Activated CD4-positive, CD25-positive, alpha-beta regulatory T cell treated with anti-CD3 and anti-CD28 coated beads, Interleukin-2, amount 50 U/mL, for 16 hours (primary cell): Measurements from ENCODE around the gene TRANK1.

Experiments used
- DNase-seq: peaks from one replicate; pipeline ENCODE4 v3.0.0-alpha.2; 2020; ENCODE audit warnings: low read depth, low spot score

TRANK1 gene

GRCh38 chr3:36850743-36851142, 94.1 kb downstream of the TRANK1 start:
- DNase-seq, result no peak

- DNase-seq, result no peak
These were observed 98.4 kb downstream of the TRANK1 start for GRCh38 chr3:36846406-36846805.

DNA sequence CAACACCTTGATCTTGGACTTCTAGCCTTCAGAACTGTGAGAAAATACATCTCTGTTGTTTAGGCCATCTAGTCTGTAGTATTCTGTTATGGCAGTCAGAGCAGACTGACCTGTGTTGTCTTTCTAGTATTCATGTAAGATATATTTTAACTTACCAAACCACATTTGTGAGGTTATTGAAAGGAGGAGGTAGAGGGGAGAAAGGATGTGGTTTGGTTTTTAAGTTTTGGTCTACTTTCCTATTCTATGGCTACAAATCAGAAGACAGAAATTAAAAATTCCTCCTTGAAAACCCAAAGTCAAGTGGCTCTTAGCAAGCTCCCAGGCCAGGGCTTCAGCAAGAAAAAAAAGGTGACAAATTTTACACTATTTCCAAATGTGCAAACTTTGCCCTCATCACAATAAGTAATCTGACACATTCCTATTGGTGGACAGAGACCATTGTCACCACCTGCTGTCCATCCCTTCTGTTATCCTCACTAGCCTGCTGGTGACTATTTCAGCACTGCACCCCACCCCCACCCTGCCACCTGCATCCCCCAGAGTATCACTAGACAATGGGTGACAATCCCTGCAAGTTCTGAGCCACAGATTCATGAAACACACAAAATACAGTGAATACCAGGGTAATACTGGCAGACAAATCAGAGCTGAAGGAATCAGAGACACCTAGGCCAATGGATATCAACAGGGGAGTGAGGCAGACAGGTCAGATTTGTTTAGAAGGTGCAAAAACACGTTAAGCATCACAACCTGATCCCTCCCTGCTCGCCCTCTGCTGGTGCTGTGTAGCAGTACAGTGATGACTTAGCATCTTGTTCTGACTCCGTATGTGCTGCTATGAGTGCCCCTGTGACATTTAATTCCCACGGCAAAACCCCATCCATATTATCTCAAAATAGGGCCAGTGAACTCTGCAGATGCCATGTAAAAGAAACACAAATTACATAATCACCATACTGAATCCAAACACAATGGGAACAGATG, 101.5 kb downstream of the TRANK1 start:
- peak; percentile 7 for DNase-seq

GRCh38 chr3:36842275-36842674, 102.6 kb downstream of the TRANK1 start:
- DNase-seq, result no peak

GRCh38 chr3:36840453-36840921, 104.4 kb downstream of the TRANK1 start:
- DNase-seq, result no peak

GRCh38 chr3:36837089-36837488, 107.8 kb downstream of the TRANK1 start:
- no peak for DNase-seq

DNA sequence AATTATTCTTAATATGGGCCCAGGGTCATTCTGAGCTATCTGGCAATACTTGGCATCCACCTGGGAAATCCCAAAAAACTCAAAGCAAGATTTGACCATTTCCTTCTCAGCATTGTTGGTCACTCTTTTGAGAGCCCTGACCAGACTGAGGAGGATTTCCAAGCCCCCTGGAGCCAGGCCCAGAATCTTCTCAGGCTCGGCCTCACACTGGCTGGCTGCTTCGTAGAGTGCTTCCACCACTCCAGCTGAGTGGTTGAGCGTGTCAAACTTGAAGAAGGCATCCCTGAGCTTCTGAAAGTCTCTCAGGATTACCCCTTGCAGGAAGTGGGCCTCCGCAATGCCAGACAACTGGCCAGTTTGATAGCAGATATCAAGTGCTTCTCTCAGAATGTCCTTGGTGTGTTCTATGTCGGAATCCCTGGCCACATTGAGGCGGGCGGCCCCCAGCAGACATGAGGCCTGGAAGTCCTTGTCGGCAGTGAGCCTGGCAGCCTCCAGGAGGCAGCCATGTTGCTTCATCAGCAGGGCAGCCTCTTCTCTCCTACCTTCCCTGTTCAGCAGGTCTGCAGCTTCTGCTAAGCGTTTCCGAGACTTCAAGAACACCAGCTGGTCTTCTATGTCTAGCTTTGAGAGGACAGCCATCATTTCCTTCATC, 111.6 kb downstream of the TRANK1 start:
- DNase-seq, result no peak

DNA sequence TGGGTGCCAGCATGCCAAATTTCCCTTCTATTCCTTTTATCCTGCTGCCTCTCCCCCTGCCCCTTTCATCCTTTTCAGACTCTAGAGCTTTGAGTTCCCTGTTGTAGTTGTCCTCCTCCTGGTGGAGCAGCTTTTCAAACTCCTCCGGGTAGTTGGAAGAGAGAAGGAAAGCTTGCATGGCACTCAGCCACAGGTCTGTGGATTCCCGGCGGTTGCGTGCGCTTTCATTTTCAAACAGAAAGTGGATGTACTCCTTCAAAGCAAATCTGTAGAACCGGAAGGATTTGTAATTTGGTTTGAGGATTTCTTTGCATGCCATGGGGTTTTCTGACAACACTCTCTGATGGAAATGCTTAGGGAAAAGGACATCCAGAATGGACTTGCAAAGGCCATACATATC, 112.4 kb downstream of the TRANK1 start:
- no peak for DNase-seq

GRCh38 chr3:36827133-36827532, 117.7 kb downstream of the TRANK1 start:
- DNase-seq, result no peak

GRCh38 chr3:36826240-36826639, 118.6 kb downstream of the TRANK1 start:
- DNase-seq, result no peak

DNA sequence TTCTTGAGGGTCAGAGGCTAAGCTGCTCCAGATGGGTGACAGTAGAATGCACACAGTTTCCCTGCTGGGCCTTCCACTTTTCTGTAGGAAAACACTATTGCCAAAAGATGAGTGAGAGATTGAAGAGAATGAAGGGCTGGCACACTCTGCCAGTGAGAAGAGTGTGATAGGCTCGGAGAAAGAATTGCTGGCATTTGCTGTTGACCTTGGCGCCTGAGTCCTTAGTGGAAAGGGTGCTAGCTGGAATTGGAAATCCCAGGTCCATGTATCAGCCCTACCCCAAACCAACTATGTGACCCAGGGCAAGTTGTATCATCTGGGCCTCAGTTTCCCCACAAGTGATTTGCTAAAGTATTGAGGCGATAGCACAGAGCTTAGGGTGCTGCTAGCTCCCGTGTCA, 120.4 kb downstream of the TRANK1 start:
- DNase-seq, result no peak

- DNase-seq, result no peak
These were observed 121.0 kb downstream of the TRANK1 start for GRCh38 chr3:36823806-36824205.

GRCh38 chr3:36820083-36820482, 124.8 kb downstream of the TRANK1 start:
- no peak for DNase-seq

DNA sequence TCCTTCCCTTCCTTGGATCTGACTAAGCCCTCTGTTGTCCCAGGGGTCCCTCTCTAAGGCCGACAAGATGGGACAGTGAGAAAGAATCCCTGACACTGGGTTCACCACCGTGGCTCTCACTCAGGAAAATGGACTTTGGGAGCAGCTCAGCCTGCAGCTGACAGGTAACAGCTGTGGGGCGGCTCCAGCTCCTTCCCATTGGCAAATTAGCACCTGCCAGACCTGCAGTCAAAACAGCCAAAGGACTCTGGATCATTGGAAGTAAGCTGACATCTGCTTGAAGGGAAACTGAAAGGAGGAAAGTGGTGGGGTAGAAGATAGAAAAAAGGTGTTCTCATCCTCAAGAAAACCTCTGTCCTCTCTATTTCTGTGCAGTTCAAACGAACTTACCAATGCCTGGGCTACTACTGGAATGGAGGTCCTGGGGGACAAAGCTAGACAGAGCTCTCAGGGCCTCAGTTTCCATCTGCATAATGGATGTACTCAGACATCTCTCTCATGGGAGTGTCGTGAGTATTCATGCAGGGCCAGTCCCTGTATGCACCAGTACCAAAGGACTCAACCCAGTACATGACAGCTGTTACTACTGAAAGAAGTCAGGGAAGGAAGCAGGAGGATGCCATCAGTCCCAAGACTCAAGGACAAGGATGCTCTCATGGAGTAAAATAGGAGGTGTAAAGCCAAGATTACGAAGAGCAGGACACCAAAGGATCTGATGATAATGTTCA, 126.9 kb downstream of the TRANK1 start:
- DNase-seq, result no peak

- no peak for DNase-seq
These were observed 129.5 kb downstream of the TRANK1 start for GRCh38 chr3:36815375-36815774.

- no peak for DNase-seq
These were observed 130.1 kb downstream of the TRANK1 start for GRCh38 chr3:36814776-36815175.

GRCh38 chr3:36814066-36814717, 130.7 kb downstream of the TRANK1 start:
- no peak for DNase-seq

DNA sequence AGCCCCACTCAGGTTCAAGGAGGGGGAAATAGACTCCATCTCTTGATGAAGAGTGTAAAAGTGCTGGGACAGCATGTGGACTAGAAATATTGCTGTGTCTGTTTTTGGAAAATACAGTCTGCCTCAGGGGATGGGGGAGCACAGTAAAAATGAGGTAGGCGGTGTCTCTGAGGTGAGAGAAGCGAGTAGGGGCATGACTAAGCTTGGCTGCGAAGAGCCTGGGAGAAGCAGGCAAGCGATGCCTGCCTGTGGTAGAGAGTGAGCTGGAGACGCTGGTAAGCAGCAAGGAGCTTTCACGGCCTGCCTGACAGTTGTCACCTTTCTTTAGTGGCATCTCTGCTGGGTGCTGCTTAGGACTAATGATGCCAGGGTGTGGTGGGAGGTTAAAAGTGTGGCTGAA, 131.5 kb downstream of the TRANK1 start:
- DNase-seq, result no peak

GRCh38 chr3:36812240-36812639, 132.6 kb downstream of the TRANK1 start:
- DNase-seq, result no peak

DNA sequence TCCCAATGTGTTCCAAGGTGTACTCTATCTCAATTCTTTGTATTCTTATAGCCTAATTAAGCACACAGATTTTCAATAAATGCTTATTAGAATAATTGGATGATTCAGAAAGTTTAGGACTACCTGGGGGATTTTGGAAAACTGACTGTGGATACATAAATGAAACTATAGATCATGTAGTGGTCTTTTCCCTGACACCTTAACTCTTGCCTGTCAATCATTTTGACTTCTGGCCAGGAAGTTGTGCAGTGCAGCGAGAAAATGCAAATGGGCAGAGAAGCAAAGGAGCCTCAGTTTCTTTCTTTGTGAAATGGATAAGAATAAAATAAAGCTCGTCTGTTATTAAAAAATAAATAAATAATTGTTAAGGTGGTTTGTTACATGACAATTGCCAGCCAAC, 133.1 kb downstream of the TRANK1 start:
- DNase-seq, result no peak

GRCh38 chr3:36804295-36805055, 140.4 kb downstream of the TRANK1 start:
- no peak for DNase-seq
